HepG2 (cell line): ENCODE data around the gene PLCD4. TPM values are rescaled to one million over a fixed set of nuclear protein-coding genes. Genes with fewer than 3 reads are reported as not detected.
A peak's percentile ranks its signal among the peaks of the same experiment; 100 is the strongest.

Experiments
- ATAC-seq: fragments of 200-7000 bp; cut with Tn5 transposase; 3 replicates; pipeline ENCODE4 v1.9.1; 2020; ENCODE audit warnings: mild to moderate bottlenecking, moderate library complexity
- BruUV-seq: library from RNA; stranded (reverse); fragments of 400-500 nt; replicated peaks from 2 replicates; lab custom pipeline; 2021; lab: Mats Ljungman, UMichigan
- CTCF ChIA-PET: fragments of 300-600 bp; formaldehyde crosslinking; extraction: SDS; loops from one replicate; lab custom pipeline; 2021; ENCODE audit warnings: low total read pairs, inconsistent platforms, low intra/inter-chr PET ratio; lab: Yijun Ruan, JAX
- POLR2A ChIA-PET: fragments of 350-600 bp; sonication (Branson Sonifier 250); formaldehyde crosslinking; loops from one replicate; lab custom pipeline; 2020; ENCODE audit warnings: antibody characterized with exemption, inconsistent platforms; lab: Yijun Ruan, JAX
- DNase-seq: peaks from one replicate; pipeline ENCODE4 v3.0.0-alpha.2; 2015; ENCODE audit warnings: low spot score
- FAIRE-seq: peaks from 3 replicates; lab custom pipeline; 2011; peaks lifted over from hg19 to GRCh38; lab: Jason Lieb, UNC
- H2AFZ ChIP-seq: one replicate; pipeline ENCODE4 v1.6.1; 2011; ENCODE audit warnings: low read length, inconsistent platforms
- H3K27ac ChIP-seq: fragments of 300-600 bp; 3 replicates; pipeline ENCODE4 v1.8.0; 2011; ENCODE audit warnings: mixed run types, mild to moderate bottlenecking, mixed read lengths, low read length, inconsistent platforms; ENCODE audit not compliant: insufficient read depth; ENCODE audit errors: extremely low read length
- H3K27me3 ChIP-seq, 2 experiments: fragments of 200-600 bp in 1 of 2; 2 replicates in 1 of 2; 3 replicates in 1 of 2; pipeline versions ENCODE4 v1.6.0 to v1.8.0; 2011; ENCODE audit warnings: low read length in 2 of 2, mild to moderate bottlenecking in 2 of 2, moderate library complexity in 2 of 2, inconsistent platforms in 1 of 2; ENCODE audit not compliant: insufficient read depth in 2 of 2, control insufficient read depth in 1 of 2
- H3K36me3 ChIP-seq, 2 experiments: fragments of 200-600 bp in 1 of 2; replicated peaks in 1 of 2; 2 replicates in 1 of 2; 3 replicates in 1 of 2; pipeline versions ENCODE4 v1.5.1 to v1.8.0; 2011; ENCODE audit warnings: low read length in 2 of 2, inconsistent platforms in 1 of 2; ENCODE audit not compliant: insufficient read depth in 2 of 2, control insufficient read depth in 1 of 2
- H3K4me1 ChIP-seq: 2 replicates; pipeline ENCODE4 v1.5.1; 2012; ENCODE audit warnings: low read length, inconsistent platforms; ENCODE audit not compliant: insufficient read depth
- H3K4me2 ChIP-seq: 2 replicates; pipeline ENCODE4 v1.6.0; 2011; ENCODE audit warnings: low read depth, low read length, inconsistent platforms
- H3K4me3 ChIP-seq, 3 experiments: fragments of 200-600 bp in 1 of 3; sonication (generic), shearing (Covaris generic) in 1 of 3; replicated peaks in 1 of 3; 2 replicates each; pipeline ENCODE4 v1.5.1; 2011 to 2016; ENCODE audit warnings: low read length in 3 of 3, inconsistent platforms in 2 of 3, low read depth in 2 of 3, mild to moderate bottlenecking in 2 of 3, control low read depth in 1 of 3, mixed read lengths in 1 of 3; ENCODE audit not compliant: insufficient read depth in 1 of 3
- H3K79me2 ChIP-seq: one replicate; pipeline ENCODE4 v1.6.1; 2011; ENCODE audit warnings: low read length, inconsistent platforms; ENCODE audit not compliant: insufficient read depth
- H3K9ac ChIP-seq: 2 replicates; pipeline ENCODE4 v1.6.0; 2011; ENCODE audit warnings: mild to moderate bottlenecking, low read depth, low read length, inconsistent platforms; ENCODE audit not compliant: insufficient read depth
- H3K9me3 ChIP-seq: 2 replicates; pipeline ENCODE4 v1.5.1; 2012; ENCODE audit warnings: mild to moderate bottlenecking, low read length
- H4K20me1 ChIP-seq: 2 replicates; pipeline ENCODE4 v1.6.0; 2011; ENCODE audit warnings: inconsistent platforms, mild to moderate bottlenecking, low read length, moderate library complexity; ENCODE audit not compliant: insufficient read depth
- AFF4 ChIP-seq: sonication (generic); formaldehyde crosslinking; IDR thresholded peaks from 2 replicates; pipeline ENCODE4 v1.4.0; 2020; ENCODE audit warnings: missing genetic modification reagents
- ARHGAP35 ChIP-seq: sonication (generic); formaldehyde crosslinking; IDR thresholded peaks from 2 replicates; pipeline ENCODE4 v1.9.0; 2022; ENCODE audit warnings: mild to moderate bottlenecking, inconsistent platforms, moderate library complexity, missing genetic modification reagents, borderline replicate concordance
- ATAD3A ChIP-seq: sonication (generic); formaldehyde crosslinking; IDR thresholded peaks from 2 replicates; pipeline ENCODE4 v1.4.0; 2020; ENCODE audit warnings: missing genetic modification reagents
- CBX5 ChIP-seq: sonication (generic); formaldehyde crosslinking; IDR thresholded peaks from 2 replicates; pipeline ENCODE4 v1.4.0; 2020; ENCODE audit warnings: missing genetic modification reagents, borderline replicate concordance
- HMG20A ChIP-seq: IDR thresholded peaks from 2 replicates; pipeline ENCODE4 v1.6.1; 2016; ENCODE audit warnings: borderline replicate concordance
- HOMEZ ChIP-seq: IDR thresholded peaks from 2 replicates; pipeline ENCODE4 v1.6.1; 2016; ENCODE audit warnings: low read depth
- JUND ChIP-seq: sonication (generic); formaldehyde crosslinking; IDR thresholded peaks from 2 replicates; pipeline ENCODE4 v1.8.0; 2022; ENCODE audit warnings: mild to moderate bottlenecking, missing genetic modification reagents
- MAF1 ChIP-seq: sonication (generic); formaldehyde crosslinking; IDR thresholded peaks from 2 replicates; pipeline ENCODE4 v1.5.0; 2020; ENCODE audit warnings: missing genetic modification reagents, borderline replicate concordance
- MLLT10 ChIP-seq: sonication (generic); formaldehyde crosslinking; IDR thresholded peaks from 2 replicates; pipeline ENCODE4 v1.4.0; 2020; ENCODE audit warnings: missing genetic modification reagents
- NR2F1 ChIP-seq, 2 experiments: fragments of 450-650 bp in 1 of 2; formaldehyde crosslinking in 1 of 2; IDR thresholded peaks; 2 replicates each; pipeline versions ENCODE4 v1.5.0 to v1.6.1; 2016 to 2020; ENCODE audit warnings: mild to moderate bottlenecking in 1 of 2, missing compliant biosample characterization in 1 of 2, missing genetic modification reagents in 1 of 2, moderate library complexity in 1 of 2
- ZBTB20 ChIP-seq: sonication (generic); formaldehyde crosslinking; IDR thresholded peaks from 2 replicates; pipeline ENCODE4 v1.8.1; 2023; ENCODE audit warnings: missing genetic modification reagents, low read depth, mild to moderate bottlenecking, borderline replicate concordance
- ZFY ChIP-seq: sonication (generic); formaldehyde crosslinking; IDR thresholded peaks from 2 replicates; pipeline ENCODE4 v1.4.0; 2020; ENCODE audit warnings: missing genetic modification reagents
- ZNF253 ChIP-seq: sonication (generic); formaldehyde crosslinking; IDR thresholded peaks from 2 replicates; pipeline ENCODE4 v1.8.0; 2022; ENCODE audit warnings: mild to moderate bottlenecking, missing genetic modification reagents, borderline replicate concordance
- ZNF570 ChIP-seq: sonication (generic); formaldehyde crosslinking; IDR thresholded peaks from 2 replicates; pipeline ENCODE4 v1.4.0; 2020; ENCODE audit warnings: mild to moderate bottlenecking, missing genetic modification reagents, borderline replicate concordance
- ZNF879 ChIP-seq: sonication (generic); formaldehyde crosslinking; IDR thresholded peaks from 2 replicates; pipeline ENCODE4 v1.8.1; 2023; ENCODE audit warnings: missing genetic modification reagents
- WGBS: methylation state at CpG from one replicate; pipeline ENCODE4 v1.1.6; 2017; ENCODE audit warnings: low lambda C conversion rate; 5-methylcytosine and 5-hydroxymethylcytosine counted together
- in situ Hi-C: cut with HindIII; loops from 2 replicates; pipeline ENCODE4 v1.10.0; 2017; ENCODE audit warnings: low pct_unique_long_range_greater_than_20kb; ENCODE audit not compliant: extremely low pct_ligation_motif_present
- intact Hi-C: fragments of 100-400 bp; cut with micrococcal nuclease; formaldehyde crosslinking; loops from one replicate; pipeline ENCODE4 v1.10.0; 2022; ENCODE audit not compliant: unreplicated experiment
- polyA plus RNA-seq, 8 experiments: library from polyadenylated mRNA; depleted of rRNA in 3 of 8; stranded (reverse) in 7 of 8; unstranded in 1 of 8; fragments of >200 nt; fragmentation: Illumina TruSeq in 4 of 8; extraction: Trizol in 4 of 8; gene quantifications; 2 replicates each; pipeline versions ENCODE4 v1.2.1 to v1.2.3, GENCODE V29; 2011 to 2016; ENCODE audit warnings: low read depth in 4 of 8, missing spikeins in 1 of 8, mixed read lengths in 1 of 8; ENCODE audit not compliant: insufficient read depth in 1 of 8
- total RNA-seq, 5 experiments: library from RNA; depleted of rRNA; stranded (reverse); fragments of >200 nt; fragmentation: Illumina TruSeq; extraction: Trizol; gene quantifications; 2 replicates each; pipeline ENCODE4 v1.2.3, GENCODE V29; 2016; ENCODE audit warnings: low read depth in 1 of 5
- TF ChIP-seq, protein P1 (sequence below): sonication (generic); formaldehyde crosslinking; conservative IDR thresholded peaks from 2 replicates; pipeline ENCODE4 v1.4.0; 2020; ENCODE audit warnings: mild to moderate bottlenecking, missing genetic modification reagents, moderate library complexity

PLCD4 gene
- total and polyA plus RNA-seq, 2 of the 13 experiments (the other 11 are each of a cell fraction or from before 2014, with no cell fraction given) = 0.26 TPM; not detected in 1

DNA sequence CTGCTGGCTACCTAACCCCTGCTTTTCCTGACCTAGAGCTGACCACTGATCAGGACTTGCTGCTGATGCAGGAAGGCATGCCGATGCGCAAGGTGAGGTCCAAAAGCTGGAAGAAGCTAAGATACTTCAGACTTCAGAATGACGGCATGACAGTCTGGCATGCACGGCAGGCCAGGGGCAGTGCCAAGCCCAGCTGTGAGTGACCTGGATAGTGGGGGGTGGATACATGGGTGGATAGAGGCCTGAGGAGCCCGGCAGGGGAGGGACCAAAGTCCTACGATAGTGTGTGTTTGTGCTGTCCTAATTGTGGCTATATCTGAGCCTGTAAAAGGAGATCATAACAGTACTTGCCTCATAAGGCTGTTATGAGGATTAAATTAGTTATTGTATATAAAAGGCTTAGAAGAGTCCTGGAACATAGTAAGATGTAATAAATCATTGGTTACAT is 8.2 kb downstream of the PLCD4 start:
- ChIA-PET CTCF (no interaction called here), POLR2A (interaction anchor here (0.6 to 1.8 kb wide), 2 partner anchors 17 to 25 kb away, joined by 4 to 5 read pairs; no protein-coding TSS in a partner anchor)
- no peak overlapping the region for H3K9ac ChIP-seq
- H3K36me3 ChIP-seq = no peaks in the 10 kb centered on the region
- peaks cover 1 to 16% of the 10 kb centered on the region in 2 experiments; a peak in 4 of 5 replicates for H3K27me3 ChIP-seq
- in situ Hi-C loops = no loop called here
- no peak for FAIRE-seq
- peak overlapping the region; percentile 5 to 66 (median 6); a peak in 3 of 6 replicates for H3K4me3 ChIP-seq
- peak overlapping the region; percentile 30 for H2AFZ ChIP-seq
- H3K79me2 ChIP-seq = no peaks in the 10 kb centered on the region
- DNase-seq = peak; percentile 56
- 1% methylated on average over 6 of the region's 6 CpGs for WGBS
- intact Hi-C loops = no loop called here
- no peaks in the 10 kb centered on the region for H3K9me3 ChIP-seq
- peaks cover 26% of the 10 kb centered on the region for H3K4me1 ChIP-seq
- no peaks in the 10 kb centered on the region for H4K20me1 ChIP-seq
- no TSS peak for BruUV-seq
- peak; percentile 92 for ATAC-seq
- H3K27ac ChIP-seq = no peak overlapping the region
- H3K4me2 ChIP-seq = peak overlapping the region; percentile 77
- TF ChIP-seq ZNF879 (CRISPR knock-in tag) (no peak), ARHGAP35 (CRISPR knock-in tag) (no peak), HMG20A (CRISPR knock-in tag) (no peak), HOMEZ (CRISPR knock-in tag) (no peak), ATAD3A (no peak), ZNF570 (CRISPR knock-in tag) (no peak), ZFY (CRISPR knock-in tag) (0 out of 2 replicates have a peak, but pooled peaks have one; percentile 27), MLLT10 (CRISPR knock-in tag) (no peak), ZBTB20 (CRISPR knock-in tag) (no peak), MAF1 (CRISPR knock-in tag) (no peak), CBX5 (CRISPR knock-in tag) (no peak), AFF4 (no peak), JUND (CRISPR knock-in tag) (no peak), NR2F1 (CRISPR knock-in tag; IDR thresholded peaks at IDR 0.05) (no peak), ZNF253 (CRISPR knock-in tag) (0 out of 2 replicates have a peak, but pooled peaks have one; percentile 37)
- TF ChIP-seq, protein P1, sequence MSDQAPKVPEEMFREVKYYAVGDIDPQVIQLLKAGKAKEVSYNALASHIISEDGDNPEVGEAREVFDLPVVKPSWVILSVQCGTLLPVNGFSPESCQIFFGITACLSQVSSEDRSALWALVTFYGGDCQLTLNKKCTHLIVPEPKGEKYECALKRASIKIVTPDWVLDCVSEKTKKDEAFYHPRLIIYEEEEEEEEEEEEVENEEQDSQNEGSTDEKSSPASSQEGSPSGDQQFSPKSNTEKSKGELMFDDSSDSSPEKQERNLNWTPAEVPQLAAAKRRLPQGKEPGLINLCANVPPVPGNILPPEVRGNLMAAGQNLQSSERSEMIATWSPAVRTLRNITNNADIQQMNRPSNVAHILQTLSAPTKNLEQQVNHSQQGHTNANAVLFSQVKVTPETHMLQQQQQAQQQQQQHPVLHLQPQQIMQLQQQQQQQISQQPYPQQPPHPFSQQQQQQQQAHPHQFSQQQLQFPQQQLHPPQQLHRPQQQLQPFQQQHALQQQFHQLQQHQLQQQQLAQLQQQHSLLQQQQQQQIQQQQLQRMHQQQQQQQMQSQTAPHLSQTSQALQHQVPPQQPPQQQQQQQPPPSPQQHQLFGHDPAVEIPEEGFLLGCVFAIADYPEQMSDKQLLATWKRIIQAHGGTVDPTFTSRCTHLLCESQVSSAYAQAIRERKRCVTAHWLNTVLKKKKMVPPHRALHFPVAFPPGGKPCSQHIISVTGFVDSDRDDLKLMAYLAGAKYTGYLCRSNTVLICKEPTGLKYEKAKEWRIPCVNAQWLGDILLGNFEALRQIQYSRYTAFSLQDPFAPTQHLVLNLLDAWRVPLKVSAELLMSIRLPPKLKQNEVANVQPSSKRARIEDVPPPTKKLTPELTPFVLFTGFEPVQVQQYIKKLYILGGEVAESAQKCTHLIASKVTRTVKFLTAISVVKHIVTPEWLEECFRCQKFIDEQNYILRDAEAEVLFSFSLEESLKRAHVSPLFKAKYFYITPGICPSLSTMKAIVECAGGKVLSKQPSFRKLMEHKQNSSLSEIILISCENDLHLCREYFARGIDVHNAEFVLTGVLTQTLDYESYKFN = 0 out of 2 replicates have a peak, but pooled peaks have one; percentile 21
